Ishikawa (cell line): ENCODE results near the gene PRDM16.

Experiments used
- CREB1 ChIP-seq: IDR thresholded peaks from 2 replicates; pipeline ENCODE4 v1.6.1; 2012; ENCODE audit warnings: low read depth
- EGR1 ChIP-seq: IDR thresholded peaks from 2 replicates; pipeline ENCODE4 v1.6.1; 2012
- FOXM1 ChIP-seq: IDR thresholded peaks from 2 replicates; pipeline ENCODE4 v1.6.1; 2012; ENCODE audit warnings: low read depth, borderline replicate concordance
- NFIC ChIP-seq: IDR thresholded peaks from 2 replicates; pipeline ENCODE4 v1.6.1; 2012
- RAD21 ChIP-seq: IDR thresholded peaks from 2 replicates; pipeline ENCODE4 v1.6.1; 2012; ENCODE audit warnings: low read depth
- TF ChIP-seq, protein P1 (sequence below): IDR thresholded peaks from 2 replicates; pipeline ENCODE4 v1.6.1; 2012
- TF ChIP-seq, protein P2 (sequence below): IDR thresholded peaks from 2 replicates; pipeline ENCODE4 v1.6.1; 2012; ENCODE audit warnings: low read depth, mild to moderate bottlenecking

DNA sequence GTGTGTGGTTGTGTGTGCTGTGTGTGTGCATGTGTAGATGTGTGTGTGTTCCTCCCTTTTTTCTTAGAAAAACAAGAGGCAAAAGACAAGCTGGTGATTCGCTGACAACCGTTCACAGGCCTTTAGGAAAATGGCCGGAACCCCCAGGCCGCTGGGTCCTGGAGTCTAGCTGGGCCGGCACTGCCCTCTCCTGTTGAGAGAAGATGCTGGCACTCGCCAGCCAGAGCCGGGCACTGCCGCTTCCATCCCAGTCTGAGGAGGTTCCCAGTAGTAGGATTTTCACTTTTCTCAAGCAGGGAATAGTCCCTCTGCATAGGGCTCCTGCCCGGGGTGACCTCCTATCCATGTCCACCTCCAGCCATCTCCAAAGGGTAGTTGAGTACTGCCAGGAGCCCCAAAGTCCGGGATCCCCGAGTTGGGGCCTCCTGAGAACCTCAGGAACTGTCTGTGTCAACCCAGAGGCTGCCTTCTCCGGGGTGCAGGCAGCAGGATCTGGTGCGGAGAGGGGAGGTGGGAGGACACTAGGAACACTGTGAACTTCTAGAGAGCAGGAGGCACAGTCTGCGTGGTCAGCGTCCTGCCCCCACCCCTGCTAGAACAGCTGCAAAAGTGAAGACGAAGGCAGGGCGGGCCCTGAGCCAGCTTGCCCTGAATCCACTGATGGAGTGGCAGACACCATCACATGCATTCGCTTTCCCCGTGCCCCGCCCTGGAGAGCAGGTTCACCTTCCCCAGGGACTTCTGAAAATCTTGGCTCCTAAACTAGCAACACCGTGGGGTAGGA is 341.3 kb downstream of the PRDM16 start:
- peak; percentile 70 for TF ChIP-seq RAD21
- TF ChIP-seq, protein P1, sequence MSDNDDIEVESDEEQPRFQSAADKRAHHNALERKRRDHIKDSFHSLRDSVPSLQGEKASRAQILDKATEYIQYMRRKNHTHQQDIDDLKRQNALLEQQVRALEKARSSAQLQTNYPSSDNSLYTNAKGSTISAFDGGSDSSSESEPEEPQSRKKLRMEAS, result no peak
- TF ChIP-seq NFIC, result no peak
- TF ChIP-seq CREB1, result no peak
- TF ChIP-seq, protein P2, sequence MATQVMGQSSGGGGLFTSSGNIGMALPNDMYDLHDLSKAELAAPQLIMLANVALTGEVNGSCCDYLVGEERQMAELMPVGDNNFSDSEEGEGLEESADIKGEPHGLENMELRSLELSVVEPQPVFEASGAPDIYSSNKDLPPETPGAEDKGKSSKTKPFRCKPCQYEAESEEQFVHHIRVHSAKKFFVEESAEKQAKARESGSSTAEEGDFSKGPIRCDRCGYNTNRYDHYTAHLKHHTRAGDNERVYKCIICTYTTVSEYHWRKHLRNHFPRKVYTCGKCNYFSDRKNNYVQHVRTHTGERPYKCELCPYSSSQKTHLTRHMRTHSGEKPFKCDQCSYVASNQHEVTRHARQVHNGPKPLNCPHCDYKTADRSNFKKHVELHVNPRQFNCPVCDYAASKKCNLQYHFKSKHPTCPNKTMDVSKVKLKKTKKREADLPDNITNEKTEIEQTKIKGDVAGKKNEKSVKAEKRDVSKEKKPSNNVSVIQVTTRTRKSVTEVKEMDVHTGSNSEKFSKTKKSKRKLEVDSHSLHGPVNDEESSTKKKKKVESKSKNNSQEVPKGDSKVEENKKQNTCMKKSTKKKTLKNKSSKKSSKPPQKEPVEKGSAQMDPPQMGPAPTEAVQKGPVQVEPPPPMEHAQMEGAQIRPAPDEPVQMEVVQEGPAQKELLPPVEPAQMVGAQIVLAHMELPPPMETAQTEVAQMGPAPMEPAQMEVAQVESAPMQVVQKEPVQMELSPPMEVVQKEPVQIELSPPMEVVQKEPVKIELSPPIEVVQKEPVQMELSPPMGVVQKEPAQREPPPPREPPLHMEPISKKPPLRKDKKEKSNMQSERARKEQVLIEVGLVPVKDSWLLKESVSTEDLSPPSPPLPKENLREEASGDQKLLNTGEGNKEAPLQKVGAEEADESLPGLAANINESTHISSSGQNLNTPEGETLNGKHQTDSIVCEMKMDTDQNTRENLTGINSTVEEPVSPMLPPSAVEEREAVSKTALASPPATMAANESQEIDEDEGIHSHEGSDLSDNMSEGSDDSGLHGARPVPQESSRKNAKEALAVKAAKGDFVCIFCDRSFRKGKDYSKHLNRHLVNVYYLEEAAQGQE, result no peak
- no peak for TF ChIP-seq EGR1
- no peak for TF ChIP-seq FOXM1
